ENCODE results near the gene LRRC17.

The LRRC17 gene

GRCh38 chr7:102992938-102993717 lies 80.3 kb downstream of the LRRC17 start (continued):
- TF ChIP-seq ZBTB7A (tag by site-specific recombination; IDR thresholded peaks at IDR 0.05; ENCODE audit: low read depth) (no peak), SALL2 (tag by site-specific recombination; IDR thresholded peaks at IDR 0.05; ENCODE audit: borderline replicate concordance) (no peak), ZNF580 (tag by site-specific recombination; IDR thresholded peaks at IDR 0.05) (0 out of 2 replicates have a peak, but pooled peaks have one; percentile 28), ZNF24 (tag by site-specific recombination; IDR thresholded peaks at IDR 0.05) (peak; percentile 65), INSM2 (tag by site-specific recombination; IDR thresholded peaks at IDR 0.05) (peak; percentile 80), ZNF645 (tag by site-specific recombination; IDR thresholded peaks at IDR 0.05) (no peak), ZNF513 (tag by site-specific recombination; IDR thresholded peaks at IDR 0.05) (0 out of 2 replicates have a peak, but pooled peaks have one; percentile 5), ZNF639 (tag by site-specific recombination; IDR thresholded peaks at IDR 0.05) (peak; percentile 80), ZBTB21 (tag by site-specific recombination; IDR thresholded peaks at IDR 0.05) (no peak), KLF10 (tag by site-specific recombination; IDR thresholded peaks at IDR 0.05) (peak; percentile 73), ZNF610 (tag by site-specific recombination; IDR thresholded peaks at IDR 0.05; ENCODE audit: borderline replicate concordance) (no peak), KLF1 (tag by site-specific recombination; IDR thresholded peaks at IDR 0.05) (peak; percentile 23; the same call in 1 of the 2 replicates), ZEB2 (tag by site-specific recombination; IDR thresholded peaks at IDR 0.05) (peak; percentile 62; the same call in 1 of the 2 replicates), ZSCAN23 (tag by site-specific recombination; IDR thresholded peaks at IDR 0.05) (0 out of 2 replicates have a peak, but pooled peaks have one; percentile 4), ZNF366 (tag by site-specific recombination; conservative IDR thresholded peaks at IDR 0.05) (peak; percentile 84), BCL11A (tag by site-specific recombination; IDR thresholded peaks at IDR 0.05; ENCODE audit: low read depth) (peak; percentile 78; the same call in 1 of the 2 replicates), ZSCAN30 (tag by site-specific recombination; IDR thresholded peaks at IDR 0.05) (peak; percentile 95; the same call in 1 of the 2 replicates), ELK4 (IDR thresholded peaks at IDR 0.05; ENCODE audit: borderline replicate concordance, low read depth, low read length) (no peak), OVOL3 (tag by site-specific recombination; IDR thresholded peaks at IDR 0.05) (peak; percentile 87; the same call in 1 of the 2 replicates), ZNF280C (tag by site-specific recombination; IDR thresholded peaks at IDR 0.05) (no peak), ZNF2 (tag by site-specific recombination; IDR thresholded peaks at IDR 0.05) (peak; percentile 46; the same call in 1 of the 2 replicates), OSR2 (tag by site-specific recombination; IDR thresholded peaks at IDR 0.05) (peak; percentile 75), ZNF350 (tag by site-specific recombination; IDR thresholded peaks at IDR 0.05) (peak; percentile 57; the same call in 1 of the 2 replicates), REST (tag by site-specific recombination; IDR thresholded peaks at IDR 0.05) (no peak), ZNF621 (tag by site-specific recombination; IDR thresholded peaks at IDR 0.05) (no peak)

Measured in HEK293 (cell line).